ENCODE data around the gene CRB2.

- TF ChIP-seq CTCF (IDR thresholded peaks at IDR 0.05) = no peak
- TF ChIP-seq POLR2A (IDR thresholded peaks at IDR 0.05) = no peak
Observed at GRCh38 chr9:123390337-123391135, 34.5 kb downstream of the CRB2 start.

Measured in adrenal gland (tissue), 5 donors.